CD8-positive, alpha-beta memory T cell (primary cell): ENCODE data around the gene MZF1. TPM values are rescaled to one million over a fixed set of nuclear protein-coding genes. Genes with fewer than 3 reads are reported as not detected.
"Not testable (repeated sequence)": the region's sequence is repeated elsewhere in the genome, so short reads cannot be mapped to it uniquely, and the experiment has no call there.

Experiments used
- CTCF ChIA-PET: fragments of 350-600 bp; sonication (Branson Sonifier 250); formaldehyde crosslinking; loops from one replicate; lab custom pipeline; 2021; ENCODE audit warnings: antibody characterized with exemption; lab: Charles Lee
- POLR2A ChIA-PET: fragments of 350-600 bp; sonication (Branson Sonifier 250); formaldehyde crosslinking; loops from one replicate; lab custom pipeline; 2021; ENCODE audit warnings: antibody characterized with exemption; lab: Charles Lee
- DNase-seq, 5 donors: peaks; one replicate each; pipeline versions ENCODE4 v3.0.0 to v3.0.0-alpha.2; 2020 to 2022; ENCODE audit warnings: mixed read lengths in 1 of 5
- H3K27ac ChIP-seq: one replicate; pipeline ENCODE4 v1.7.0; 2013; ENCODE audit warnings: low read depth, mild to moderate bottlenecking, low read length, moderate library complexity
- H3K27me3 ChIP-seq: 2 replicates; pipeline ENCODE4 v1.7.0; 2013; ENCODE audit warnings: low read length, mild to moderate bottlenecking; ENCODE audit not compliant: insufficient read depth, poor library complexity, severe bottlenecking
- H3K36me3 ChIP-seq: 2 replicates; pipeline ENCODE4 v1.7.0; 2013; ENCODE audit warnings: mild to moderate bottlenecking, low read length, moderate library complexity; ENCODE audit not compliant: insufficient read depth
- H3K4me1 ChIP-seq: 2 replicates; pipeline ENCODE4 v1.7.0; 2013; ENCODE audit warnings: mild to moderate bottlenecking, low read length, moderate library complexity; ENCODE audit not compliant: insufficient read depth
- H3K4me3 ChIP-seq: 2 replicates; pipeline ENCODE4 v1.7.0; 2013; ENCODE audit warnings: mild to moderate bottlenecking, low read length
- H3K9me3 ChIP-seq: 2 replicates; pipeline ENCODE4 v1.7.0; 2013; ENCODE audit warnings: mild to moderate bottlenecking, low read length
- H3K27ac Mint-ChIP-seq, 8 donors: one replicate each; pipeline ENCODE4 v1.8.0; 2020 to 2021; ENCODE audit warnings: mixed read lengths in 8 of 8, mild to moderate bottlenecking in 6 of 8, inconsistent platforms in 3 of 8, moderate library complexity in 3 of 8
- H3K27me3 Mint-ChIP-seq, 2 donors: one replicate each; pipeline ENCODE4 v1.8.0; 2020 to 2021; ENCODE audit warnings: mixed read lengths in 2 of 2, mild to moderate bottlenecking in 1 of 2, moderate library complexity in 1 of 2
- H3K36me3 Mint-ChIP-seq, 3 donors: one replicate each; pipeline ENCODE4 v1.8.0; 2020 to 2021; ENCODE audit warnings: mixed read lengths in 3 of 3, inconsistent platforms in 1 of 3, mild to moderate bottlenecking in 1 of 3
- H3K4me1 Mint-ChIP-seq, 3 donors: one replicate each; pipeline ENCODE4 v1.8.0; 2020 to 2021; ENCODE audit warnings: mixed read lengths in 3 of 3, inconsistent platforms in 1 of 3, mild to moderate bottlenecking in 1 of 3
- H3K4me3 Mint-ChIP-seq, 7 donors: one replicate each; pipeline ENCODE4 v1.8.0; 2020 to 2021; ENCODE audit warnings: mixed read lengths in 7 of 7, mild to moderate bottlenecking in 6 of 7, moderate library complexity in 4 of 7, inconsistent platforms in 2 of 7
- H3K9me3 Mint-ChIP-seq, 5 donors: one replicate each; pipeline ENCODE4 v1.8.0; 2020 to 2022; ENCODE audit warnings: mixed read lengths in 5 of 5, mild to moderate bottlenecking in 3 of 5, moderate library complexity in 2 of 5, inconsistent platforms in 1 of 5
- polyA plus RNA-seq: library from polyadenylated mRNA; unstranded; fragments of 300-500 nt; fragmentation: Illumina TruSeq; gene quantifications from one replicate; pipeline ENCODE4 v1.2.3, GENCODE V29; 2021
- total RNA-seq, 2 experiments: library from RNA; stranded (reverse); gene quantifications; one replicate each; pipeline ENCODE4 v1.2.3, GENCODE V29; 2021

The MZF1 gene
- total RNA-seq (10 to 100 TPM; 14.0 to 14.8 TPM), polyA plus RNA-seq (10.3 TPM)

DNA sequence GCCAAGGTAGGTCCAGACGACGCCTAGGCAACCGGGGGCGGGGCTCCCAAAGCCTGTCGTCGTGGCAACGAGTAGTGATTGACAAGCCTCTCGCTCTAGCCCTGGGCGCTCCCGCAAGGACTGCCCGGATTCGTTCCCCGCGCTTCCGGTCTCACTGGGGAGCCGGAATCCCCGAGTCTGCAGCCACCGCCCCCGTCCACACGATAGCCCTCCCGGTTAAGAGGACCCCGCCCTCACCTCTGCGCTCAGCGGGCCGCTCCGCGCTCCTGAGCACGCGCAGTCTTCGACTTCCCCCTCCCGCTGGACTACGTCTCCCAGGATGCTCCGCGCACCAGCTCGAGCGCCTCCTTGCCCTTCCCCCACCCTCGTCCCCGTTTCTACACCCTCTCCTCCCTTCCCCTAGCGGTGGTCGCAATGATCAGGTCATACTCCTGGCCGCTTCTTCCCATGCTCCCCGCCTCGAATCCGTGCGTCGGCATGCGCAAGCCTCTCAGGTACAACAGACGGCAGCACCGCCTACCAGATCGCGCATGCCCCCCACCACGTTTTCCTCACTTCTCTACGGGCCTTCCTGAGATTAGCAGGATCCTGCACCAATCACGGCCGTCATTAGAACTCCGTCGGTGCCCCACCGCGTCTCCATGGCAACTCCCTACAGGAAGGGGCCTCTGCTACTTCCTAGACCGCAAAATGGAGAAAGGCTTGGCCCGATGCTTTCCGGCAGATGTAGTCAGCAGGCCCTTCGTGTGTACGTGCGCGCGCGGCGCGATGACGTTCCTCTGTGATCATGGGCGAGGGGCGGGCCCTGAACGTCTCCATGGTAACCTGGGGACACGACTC lies at the start of gene MZF1:
TSS of gene MZF1 (minus strand) at position 518 of the 840 bp plus-strand sequence. CDS start 1,946 bp downstream, outside the sequence.
- DNase-seq: peak; percentile 99 to 100 (median 100)
- H3K27me3 Mint-ChIP-seq: peaks cover 0 to 9% of the 10 kb centered on the region in 2 donors
- H3K9me3 Mint-ChIP-seq: no peaks in the 10 kb centered on the region
- ChIA-PET CTCF (interaction anchor here (1.0 to 4.2 kb wide), 4 partner anchors 10 to 59 kb away, joined by 3 to 24 read pairs (median 4); partner anchors contain the start of gene ZBTB45), POLR2A (interaction anchor here (1.0 to 2.1 kb wide), 6 partner anchors 10 to 390 kb away, joined by 3 to 17 read pairs (median 5); partner anchors contain the start of genes CHMP2A, UBE2M, ZBTB45 and ZNF132)
- H3K4me3 ChIP-seq: peak within 1 kb of the TSS; percentile 98
- H3K4me1 ChIP-seq: peaks cover 29% of the 10 kb centered on the region
- peaks cover 24 to 49% (median 26%) of the 10 kb centered on the region in 3 donors for H3K4me1 Mint-ChIP-seq
- no peaks in the 10 kb centered on the region for H3K36me3 ChIP-seq
- H3K27ac ChIP-seq: peak within 1 kb of the TSS; percentile 100
- H3K36me3 Mint-ChIP-seq: peaks cover 0 to 23% (median 0%) of the 10 kb centered on the region in 3 donors
- H3K27me3 ChIP-seq: no peaks in the 10 kb centered on the region
- H3K27ac Mint-ChIP-seq: peak within 1 kb of the TSS; percentile 95 to 100 (median 100)
- H3K4me3 Mint-ChIP-seq: peak within 1 kb of the TSS; percentile 89 to 99 (median 95)
- no peaks in the 10 kb centered on the region for H3K9me3 ChIP-seq

DNA sequence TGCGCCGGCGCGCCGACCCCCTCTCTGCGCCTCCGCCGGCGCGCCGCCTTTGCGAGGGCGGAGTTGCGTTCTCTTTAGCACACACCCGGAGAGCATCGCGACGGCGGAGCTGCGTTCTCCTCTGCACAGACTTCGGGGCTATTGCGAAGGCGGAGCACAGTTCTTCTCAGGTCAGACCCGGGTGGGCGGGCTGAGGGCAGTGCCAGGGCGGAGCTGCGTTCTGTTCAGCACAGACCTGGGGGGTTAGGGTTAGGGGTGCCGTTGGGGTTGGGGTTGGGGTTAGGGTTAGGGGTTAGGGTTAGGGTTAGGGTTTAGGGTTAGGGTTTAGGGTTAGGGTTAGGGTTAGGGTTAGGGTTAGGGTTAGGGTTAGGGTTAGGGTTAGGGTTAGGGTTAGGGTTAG lies 34.1 kb upstream of the MZF1 start:
- H3K36me3 Mint-ChIP-seq, H3K4me3 ChIP-seq, DNase-seq, H3K4me1 ChIP-seq, H3K4me1 Mint-ChIP-seq, H3K27ac ChIP-seq, H3K4me3 Mint-ChIP-seq, H3K27me3 ChIP-seq, POLR2A ChIA-PET, H3K36me3 ChIP-seq, H3K9me3 ChIP-seq, CTCF ChIA-PET, H3K9me3 Mint-ChIP-seq, H3K27me3 Mint-ChIP-seq, H3K27ac Mint-ChIP-seq: not testable (repeated sequence)

DNA sequence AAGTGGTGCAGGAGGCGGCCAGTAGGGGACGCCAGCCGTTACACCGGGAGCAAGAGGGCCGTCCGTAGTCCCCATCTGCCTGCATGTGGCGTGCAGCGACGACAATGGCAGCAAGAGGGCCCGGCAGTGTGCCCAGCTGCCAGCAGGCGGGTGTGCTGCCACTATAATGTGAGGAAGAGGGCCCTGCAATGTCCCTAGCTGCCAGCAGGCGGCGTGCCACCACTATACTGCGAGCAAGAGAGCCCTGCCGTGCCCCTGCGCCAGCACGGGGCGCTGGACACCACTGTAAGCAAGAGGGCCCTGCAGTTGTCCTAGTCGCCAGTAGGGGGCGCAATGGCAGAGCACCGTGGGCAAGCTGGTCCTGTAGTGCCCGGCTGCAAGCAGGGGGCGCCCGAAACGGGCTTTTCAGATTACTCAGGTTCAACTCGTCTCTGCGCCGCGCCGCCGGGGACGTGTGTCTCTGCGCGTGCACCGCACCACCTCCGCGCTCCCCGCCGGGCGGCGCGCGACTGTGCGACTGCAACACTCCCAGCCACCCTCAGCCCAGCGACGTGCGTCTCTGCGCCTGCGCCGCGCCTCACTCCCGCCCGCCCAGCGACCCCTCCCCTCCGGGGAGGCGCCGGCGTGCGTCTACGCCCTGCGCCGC lies 33.2 kb upstream of the MZF1 start:
- H3K4me1 Mint-ChIP-seq, H3K9me3 ChIP-seq, CTCF ChIA-PET, H3K36me3 ChIP-seq, DNase-seq, POLR2A ChIA-PET, H3K9me3 Mint-ChIP-seq, H3K27ac Mint-ChIP-seq, H3K4me3 Mint-ChIP-seq, H3K27me3 ChIP-seq, H3K27ac ChIP-seq, H3K4me3 ChIP-seq, H3K36me3 Mint-ChIP-seq, H3K4me1 ChIP-seq, H3K27me3 Mint-ChIP-seq: not testable (repeated sequence)

DNA sequence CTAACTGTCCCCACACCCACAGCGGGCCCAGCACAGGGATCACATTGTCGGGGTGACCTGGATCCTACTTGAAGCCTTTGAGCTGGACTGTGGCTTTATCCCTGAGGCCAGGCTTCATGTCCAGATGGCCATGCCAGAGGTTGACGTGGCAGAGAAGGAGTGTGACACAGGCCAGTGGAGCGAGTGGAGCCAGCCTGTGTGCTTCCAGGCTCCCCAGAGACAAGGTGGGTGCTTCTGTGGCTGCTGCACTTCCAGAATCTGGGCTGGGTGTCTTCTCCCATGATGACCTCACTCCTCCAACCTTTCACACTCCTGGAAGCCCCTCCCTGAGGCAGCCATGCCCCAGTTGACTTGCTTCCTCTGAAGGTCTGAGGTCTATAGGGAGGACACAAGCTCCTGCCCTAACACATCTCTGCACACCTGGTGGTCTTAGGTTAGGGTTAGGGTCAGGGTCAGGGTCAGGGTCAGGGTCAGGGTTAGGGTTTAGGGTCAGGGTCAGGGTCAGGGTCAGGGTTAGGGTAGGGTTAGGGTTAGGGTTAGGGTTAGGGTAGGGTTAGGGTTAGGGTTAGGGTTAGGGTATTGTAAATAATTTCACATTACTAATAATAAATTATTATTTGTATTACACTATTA lies 13.1 kb upstream of the MZF1 start:
- Histone ChIP-seq H3K36me3 (no peaks in the 10 kb centered on the region), H3K27ac (peak overlapping the region; percentile 33), H3K27me3 (no peaks in the 10 kb centered on the region), H3K4me3 (no peak overlapping the region), H3K4me1 (peaks cover 4% of the 10 kb centered on the region), H3K9me3 (no peaks in the 10 kb centered on the region)
- Mint-ChIP-seq H3K36me3 (peaks cover 2 to 25% (median 6%) of the 10 kb centered on the region in 3 donors), H3K4me1 (peaks cover 2 to 5% (median 2%) of the 10 kb centered on the region in 3 donors), H3K27me3 (peaks cover 0 to under 1% of the 10 kb centered on the region in 2 donors), H3K4me3 (no peak overlapping the region), H3K9me3 (no peaks in the 10 kb centered on the region), H3K27ac (no peak overlapping the region)
- CTCF ChIA-PET: no interaction called here
- POLR2A ChIA-PET: no interaction called here
- DNase-seq: no peak

DNA sequence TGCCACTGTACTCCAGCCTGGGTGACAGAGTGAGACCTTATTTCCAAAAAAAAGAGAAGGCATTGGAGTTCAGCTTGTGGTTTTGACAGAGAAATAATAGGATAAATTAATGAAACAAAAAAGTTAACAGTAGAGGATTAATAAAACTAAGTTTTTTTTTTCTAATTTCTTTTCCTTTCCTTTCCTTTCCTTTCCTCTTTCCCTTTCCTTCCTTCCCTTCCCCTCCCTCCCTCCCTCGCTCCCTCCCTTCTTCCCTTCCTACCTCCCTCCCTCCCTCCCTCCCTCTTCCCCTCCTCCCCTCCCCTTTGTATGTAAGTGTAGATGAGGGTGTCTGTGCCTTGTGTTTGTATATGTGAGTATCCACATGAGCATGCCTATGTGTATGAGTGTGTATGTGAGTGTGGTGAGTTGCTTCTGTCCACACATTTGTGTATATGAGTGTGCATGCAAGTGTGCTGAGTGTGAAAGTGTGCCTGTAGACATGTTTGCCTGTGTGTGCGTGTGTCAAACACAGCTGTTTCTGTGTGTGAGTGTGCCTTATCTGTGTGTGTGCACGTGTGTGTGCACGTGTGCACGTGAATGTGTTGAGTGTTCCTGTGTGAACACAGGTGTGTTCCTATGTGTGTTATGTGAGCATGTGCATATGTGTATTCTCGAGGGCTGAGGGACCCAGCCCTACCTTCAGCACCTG lies 12.5 kb upstream of the MZF1 start:
- Mint-ChIP-seq H3K4me3 (no peak overlapping the region), H3K27ac (no peak overlapping the region), H3K4me1 (peaks cover 7 to 9% (median 7%) of the 10 kb centered on the region in 3 donors), H3K9me3 (no peaks in the 10 kb centered on the region), H3K27me3 (peaks cover 0 to 2% of the 10 kb centered on the region in 2 donors), H3K36me3 (peaks cover 4 to 28% (median 7%) of the 10 kb centered on the region in 3 donors)
- Histone ChIP-seq H3K4me1 (peaks cover 9% of the 10 kb centered on the region), H3K27me3 (no peaks in the 10 kb centered on the region), H3K27ac (peak overlapping the region; percentile 57), H3K36me3 (no peaks in the 10 kb centered on the region), H3K4me3 (no peak overlapping the region), H3K9me3 (no peaks in the 10 kb centered on the region)
- ChIA-PET POLR2A (no interaction called here), CTCF (no interaction called here)
- no peak for DNase-seq

DNA sequence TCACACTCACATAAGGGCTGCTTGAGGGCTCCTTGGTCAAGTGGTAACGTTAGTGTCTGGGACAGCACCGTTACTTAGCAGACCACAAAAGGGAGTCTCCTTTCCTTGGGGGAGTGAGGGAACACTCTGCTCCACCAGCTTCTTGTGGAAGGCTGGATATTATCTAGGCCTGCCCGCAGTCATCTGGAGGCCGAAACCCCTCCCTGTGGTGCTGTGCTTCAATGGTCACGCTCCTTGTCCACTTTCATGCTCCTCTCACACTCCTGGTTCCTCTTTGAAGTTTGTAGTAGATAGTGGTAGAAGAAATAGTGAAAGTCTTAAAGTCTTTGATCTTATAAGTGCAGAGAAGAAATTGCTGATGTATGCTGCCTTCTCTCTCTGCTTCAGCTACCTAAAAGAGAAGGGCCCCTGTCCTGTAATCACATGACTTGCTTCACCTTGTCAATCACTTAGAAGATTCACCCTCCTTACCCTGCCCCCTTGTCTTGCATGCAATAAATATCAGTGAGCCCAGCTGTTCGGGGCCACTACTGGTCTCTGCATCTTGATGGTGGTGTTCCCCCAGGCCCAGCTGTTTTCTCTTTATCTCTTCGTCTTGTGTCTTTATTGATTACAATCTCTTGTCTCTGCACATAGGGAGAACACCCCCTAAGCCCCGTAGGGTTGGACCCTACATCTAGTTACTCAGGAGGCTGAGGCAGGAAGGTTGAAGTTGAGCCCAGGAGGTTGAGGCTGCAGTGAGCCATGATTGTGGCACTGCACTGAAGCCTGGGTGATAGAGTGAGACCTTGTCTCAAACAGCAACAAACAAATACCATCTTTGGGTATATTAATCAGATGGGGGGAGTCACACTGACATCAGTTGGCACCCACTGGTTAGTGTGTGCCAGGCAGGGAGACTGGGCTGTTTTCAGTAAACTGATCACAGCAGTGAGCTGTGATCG lies 11.6 kb upstream of the MZF1 start:
- peaks cover 7 to 9% (median 7%) of the 10 kb centered on the region in 3 donors for H3K4me1 Mint-ChIP-seq
- peak overlapping the region; percentile 57 for H3K27ac ChIP-seq
- CTCF ChIA-PET: interaction anchor here (1.0 to 1.2 kb wide), 2 partner anchors 65 to 66 kb away, joined by 3 to 6 read pairs; partner anchors contain the start of gene ZBTB45
- no peak overlapping the region for H3K4me3 Mint-ChIP-seq
- H3K36me3 Mint-ChIP-seq: peaks cover 4 to 28% (median 7%) of the 10 kb centered on the region in 3 donors
- no peaks in the 10 kb centered on the region for H3K9me3 Mint-ChIP-seq
- no peaks in the 10 kb centered on the region for H3K9me3 ChIP-seq
- no peaks in the 10 kb centered on the region for H3K36me3 ChIP-seq
- peaks cover 0 to 2% of the 10 kb centered on the region in 2 donors for H3K27me3 Mint-ChIP-seq
- no peak overlapping the region for H3K4me3 ChIP-seq
- no peak overlapping the region for H3K27ac Mint-ChIP-seq
- H3K4me1 ChIP-seq: peaks cover 9% of the 10 kb centered on the region
- DNase-seq: no peak
- H3K27me3 ChIP-seq: no peaks in the 10 kb centered on the region
- POLR2A ChIA-PET: no interaction called here

DNA sequence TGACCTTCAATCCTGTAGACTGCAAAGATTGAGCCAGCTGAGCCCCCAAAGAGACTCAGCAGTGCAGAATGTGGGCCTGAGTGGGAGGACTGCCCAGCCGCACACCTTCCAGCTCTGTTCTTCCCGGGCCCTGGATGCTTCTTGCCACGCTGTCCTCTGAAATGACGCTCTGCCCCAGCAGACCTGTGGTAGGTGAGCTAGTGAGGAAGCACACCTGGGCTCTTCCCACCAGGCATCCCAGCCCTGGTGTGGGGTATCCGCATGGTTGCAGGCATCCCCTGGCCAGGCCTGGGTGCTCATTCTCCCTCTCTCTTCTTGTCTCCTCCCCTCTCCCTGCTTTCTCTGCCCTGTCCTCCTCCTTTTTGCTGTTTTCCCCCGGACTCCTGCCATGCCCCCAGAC lies 9.8 kb upstream of the MZF1 start:
- no peaks in the 10 kb centered on the region for H3K27me3 ChIP-seq
- ChIA-PET CTCF (interaction anchor here (4.5 to 5.4 kb wide), 2 partner anchors 62 to 69 kb away, joined by 61 to 77 read pairs; partner anchors contain the start of gene ZBTB45), POLR2A (no interaction called here)
- no peaks in the 10 kb centered on the region for H3K36me3 ChIP-seq
- H3K4me1 ChIP-seq: peaks cover 9% of the 10 kb centered on the region
- Mint-ChIP-seq H3K9me3 (no peaks in the 10 kb centered on the region), H3K4me1 (peaks cover 15 to 22% (median 20%) of the 10 kb centered on the region in 3 donors), H3K27me3 (peaks cover 0 to 2% of the 10 kb centered on the region in 2 donors), H3K27ac (peak overlapping the region in 2 of 8 donors; percentile 16 to 42), H3K36me3 (peaks cover 4 to 31% (median 7%) of the 10 kb centered on the region in 3 donors), H3K4me3 (no peak overlapping the region)
- DNase-seq: no peak
- no peak overlapping the region for H3K27ac ChIP-seq
- H3K9me3 ChIP-seq: no peaks in the 10 kb centered on the region
- no peak overlapping the region for H3K4me3 ChIP-seq
